UCSD-AML1 (cell line): ENCODE measurements around the gene CCSER1.
"Not testable (repeated sequence)": the region's sequence is repeated elsewhere in the genome, so short reads cannot be mapped to it uniquely, and the experiment has no call there.

Source experiments
- DNase-seq: peaks from one replicate; lab custom pipeline; 2025; ENCODE audit not compliant: unreplicated experiment; lab: John Stamatoyannopoulos, UW

The CCSER1 gene

GRCh38 chr4:90425893-90426292 is 298.7 kb downstream of the CCSER1 start:
- no peak for DNase-seq

- no peak for DNase-seq
Measured at GRCh38 chr4:90438522-90438921, 311.3 kb downstream of the CCSER1 start.

GRCh38 chr4:90441770-90442169 is 314.6 kb downstream of the CCSER1 start:
- no peak for DNase-seq

GRCh38 chr4:90442619-90443018 is 315.4 kb downstream of the CCSER1 start:
- no peak for DNase-seq

GRCh38 chr4:90443231-90443630 is 316.0 kb downstream of the CCSER1 start:
- DNase-seq: no peak

- DNase-seq: no peak
Measured at GRCh38 chr4:90444904-90445303, 317.7 kb downstream of the CCSER1 start.

GRCh38 chr4:90445380-90445779 is 318.2 kb downstream of the CCSER1 start:
- no peak for DNase-seq

- no peak for DNase-seq
Measured at GRCh38 chr4:90449626-90450025, 322.4 kb downstream of the CCSER1 start.

- no peak for DNase-seq
Measured at GRCh38 chr4:90456891-90457290, 329.7 kb downstream of the CCSER1 start.

GRCh38 chr4:90457817-90458216 is 330.6 kb downstream of the CCSER1 start:
- no peak for DNase-seq

GRCh38 chr4:90458576-90458975 is 331.4 kb downstream of the CCSER1 start:
- no peak for DNase-seq

GRCh38 chr4:90474484-90474883 is 347.3 kb downstream of the CCSER1 start:
- no peak for DNase-seq

GRCh38 chr4:90476019-90476418 is 348.8 kb downstream of the CCSER1 start:
- no peak for DNase-seq

GRCh38 chr4:90476586-90476985 is 349.4 kb downstream of the CCSER1 start:
- no peak for DNase-seq

GRCh38 chr4:90484894-90485293 is 357.7 kb downstream of the CCSER1 start:
- not testable (repeated sequence) for DNase-seq

GRCh38 chr4:90486346-90486745 is 359.2 kb downstream of the CCSER1 start:
- no peak for DNase-seq

GRCh38 chr4:90495211-90495610 is 368.0 kb downstream of the CCSER1 start:
- no peak for DNase-seq

- no peak for DNase-seq
Measured at GRCh38 chr4:90495936-90496335, 368.7 kb downstream of the CCSER1 start.

- no peak for DNase-seq
Measured at GRCh38 chr4:90498175-90498574, 371.0 kb downstream of the CCSER1 start.

GRCh38 chr4:90503677-90504076 is 376.5 kb downstream of the CCSER1 start:
- no peak for DNase-seq

- no peak for DNase-seq
Measured at GRCh38 chr4:90515191-90515590, 388.0 kb downstream of the CCSER1 start.

- DNase-seq: no peak
Measured at GRCh38 chr4:90528551-90528950, 401.4 kb downstream of the CCSER1 start.

GRCh38 chr4:90536408-90536807 is 409.2 kb downstream of the CCSER1 start:
- DNase-seq: no peak

GRCh38 chr4:90537491-90537890 is 410.3 kb downstream of the CCSER1 start:
- DNase-seq: no peak
